ENCODE measurements around the gene XRCC1.

- TF ChIP-seq CTCF (IDR thresholded peaks at IDR 0.05; ENCODE audit: insufficient read depth, low read length) (no peak), POLR2AphosphoS5 (IDR thresholded peaks at IDR 0.05; ENCODE audit: low read depth) (no peak)
- TF ChIP-seq, protein P1, sequence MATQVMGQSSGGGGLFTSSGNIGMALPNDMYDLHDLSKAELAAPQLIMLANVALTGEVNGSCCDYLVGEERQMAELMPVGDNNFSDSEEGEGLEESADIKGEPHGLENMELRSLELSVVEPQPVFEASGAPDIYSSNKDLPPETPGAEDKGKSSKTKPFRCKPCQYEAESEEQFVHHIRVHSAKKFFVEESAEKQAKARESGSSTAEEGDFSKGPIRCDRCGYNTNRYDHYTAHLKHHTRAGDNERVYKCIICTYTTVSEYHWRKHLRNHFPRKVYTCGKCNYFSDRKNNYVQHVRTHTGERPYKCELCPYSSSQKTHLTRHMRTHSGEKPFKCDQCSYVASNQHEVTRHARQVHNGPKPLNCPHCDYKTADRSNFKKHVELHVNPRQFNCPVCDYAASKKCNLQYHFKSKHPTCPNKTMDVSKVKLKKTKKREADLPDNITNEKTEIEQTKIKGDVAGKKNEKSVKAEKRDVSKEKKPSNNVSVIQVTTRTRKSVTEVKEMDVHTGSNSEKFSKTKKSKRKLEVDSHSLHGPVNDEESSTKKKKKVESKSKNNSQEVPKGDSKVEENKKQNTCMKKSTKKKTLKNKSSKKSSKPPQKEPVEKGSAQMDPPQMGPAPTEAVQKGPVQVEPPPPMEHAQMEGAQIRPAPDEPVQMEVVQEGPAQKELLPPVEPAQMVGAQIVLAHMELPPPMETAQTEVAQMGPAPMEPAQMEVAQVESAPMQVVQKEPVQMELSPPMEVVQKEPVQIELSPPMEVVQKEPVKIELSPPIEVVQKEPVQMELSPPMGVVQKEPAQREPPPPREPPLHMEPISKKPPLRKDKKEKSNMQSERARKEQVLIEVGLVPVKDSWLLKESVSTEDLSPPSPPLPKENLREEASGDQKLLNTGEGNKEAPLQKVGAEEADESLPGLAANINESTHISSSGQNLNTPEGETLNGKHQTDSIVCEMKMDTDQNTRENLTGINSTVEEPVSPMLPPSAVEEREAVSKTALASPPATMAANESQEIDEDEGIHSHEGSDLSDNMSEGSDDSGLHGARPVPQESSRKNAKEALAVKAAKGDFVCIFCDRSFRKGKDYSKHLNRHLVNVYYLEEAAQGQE (IDR thresholded peaks at IDR 0.05; ENCODE audit: insufficient replicate concordance, low read depth): no peak
Observed at GRCh38 chr19:43527860-43528622, 47.3 kb downstream of the XRCC1 start.

Data from HL-60 (cell line).